Ecto neural progenitor cell (in vitro differentiated cells): ENCODE measurements around the gene ARAP1.

Experiments
- DNase-seq: peaks from one replicate; pipeline ENCODE4 v3.0.0-alpha.2; 2018; ENCODE audit warnings: low spot score

The ARAP1 gene

GRCh38 chr11:72779495-72780128 lies 27.4 kb upstream of the ARAP1 start:
- DNase-seq: no peak

DNA sequence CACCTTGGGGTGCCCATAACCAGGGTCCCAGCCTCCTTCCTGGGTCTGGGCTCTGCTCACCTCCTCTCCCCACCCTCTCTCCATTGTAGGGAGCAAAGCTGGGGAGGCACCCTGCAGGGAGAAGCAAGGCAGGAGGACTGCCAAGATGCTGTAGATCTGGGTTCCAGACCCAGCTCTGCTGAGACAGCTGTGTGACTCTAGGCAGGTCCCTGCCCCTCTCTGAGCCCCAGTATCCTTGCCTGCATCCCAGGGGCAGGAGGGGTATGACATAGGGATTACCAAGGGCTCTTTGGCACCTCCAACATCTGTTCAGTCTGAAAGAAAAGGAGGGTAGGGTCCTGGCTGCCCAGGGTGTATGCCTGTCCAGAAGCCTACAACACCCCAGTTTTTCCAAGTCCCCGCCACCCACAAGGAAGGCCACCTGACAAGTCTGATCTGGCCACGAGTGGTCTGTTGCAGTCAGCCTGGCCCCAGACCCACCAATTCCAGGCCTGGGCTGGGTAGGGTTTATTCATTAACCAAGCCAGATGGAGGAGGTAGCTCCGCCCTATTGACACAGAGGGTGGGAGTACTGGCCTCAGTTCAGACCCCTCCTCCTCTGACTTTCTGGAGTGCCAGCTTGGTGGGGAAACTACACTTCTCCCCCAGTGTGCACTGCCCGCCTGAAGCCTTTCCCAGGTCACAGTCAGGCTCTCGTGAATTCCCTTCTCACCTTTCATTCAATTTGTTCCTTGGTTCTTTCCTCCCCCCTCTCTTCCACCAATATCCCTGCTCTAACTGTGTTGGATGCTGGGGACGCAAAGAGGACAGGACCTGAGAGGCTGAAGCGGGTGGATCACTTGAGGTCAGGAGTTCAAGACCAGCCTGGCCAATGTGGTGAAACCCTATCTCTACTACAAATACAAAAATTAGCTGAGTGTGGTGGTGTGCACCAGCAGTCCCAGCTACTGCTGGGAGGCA lies 26.6 kb upstream of the ARAP1 start:
- no peak for DNase-seq

DNA sequence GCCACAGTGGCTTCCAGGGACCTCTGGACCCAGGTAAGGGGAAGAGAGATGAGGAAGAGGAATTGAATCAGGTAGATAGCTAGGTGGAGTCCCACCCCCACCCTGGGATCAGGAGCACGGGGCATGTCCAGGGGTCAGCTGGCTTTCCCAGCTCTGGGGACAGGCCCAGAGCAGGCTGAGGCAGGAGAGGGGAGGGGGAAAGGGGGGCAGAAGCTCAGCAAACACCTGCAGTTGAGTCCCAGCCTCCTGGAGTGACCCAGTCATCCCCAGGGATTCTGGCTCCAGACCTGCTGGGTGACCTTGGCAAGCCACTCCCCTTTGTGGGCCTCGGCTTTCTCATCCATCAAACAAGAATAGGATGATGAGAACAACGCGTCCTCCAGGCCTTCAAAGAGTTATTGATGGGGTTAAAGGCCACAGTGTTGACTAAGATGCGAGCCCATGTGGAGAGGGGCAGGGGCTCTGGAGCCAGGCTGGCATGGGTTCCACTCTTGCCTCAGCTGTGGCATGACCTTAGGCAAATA lies 25.6 kb upstream of the ARAP1 start:
- no peak for DNase-seq

DNA sequence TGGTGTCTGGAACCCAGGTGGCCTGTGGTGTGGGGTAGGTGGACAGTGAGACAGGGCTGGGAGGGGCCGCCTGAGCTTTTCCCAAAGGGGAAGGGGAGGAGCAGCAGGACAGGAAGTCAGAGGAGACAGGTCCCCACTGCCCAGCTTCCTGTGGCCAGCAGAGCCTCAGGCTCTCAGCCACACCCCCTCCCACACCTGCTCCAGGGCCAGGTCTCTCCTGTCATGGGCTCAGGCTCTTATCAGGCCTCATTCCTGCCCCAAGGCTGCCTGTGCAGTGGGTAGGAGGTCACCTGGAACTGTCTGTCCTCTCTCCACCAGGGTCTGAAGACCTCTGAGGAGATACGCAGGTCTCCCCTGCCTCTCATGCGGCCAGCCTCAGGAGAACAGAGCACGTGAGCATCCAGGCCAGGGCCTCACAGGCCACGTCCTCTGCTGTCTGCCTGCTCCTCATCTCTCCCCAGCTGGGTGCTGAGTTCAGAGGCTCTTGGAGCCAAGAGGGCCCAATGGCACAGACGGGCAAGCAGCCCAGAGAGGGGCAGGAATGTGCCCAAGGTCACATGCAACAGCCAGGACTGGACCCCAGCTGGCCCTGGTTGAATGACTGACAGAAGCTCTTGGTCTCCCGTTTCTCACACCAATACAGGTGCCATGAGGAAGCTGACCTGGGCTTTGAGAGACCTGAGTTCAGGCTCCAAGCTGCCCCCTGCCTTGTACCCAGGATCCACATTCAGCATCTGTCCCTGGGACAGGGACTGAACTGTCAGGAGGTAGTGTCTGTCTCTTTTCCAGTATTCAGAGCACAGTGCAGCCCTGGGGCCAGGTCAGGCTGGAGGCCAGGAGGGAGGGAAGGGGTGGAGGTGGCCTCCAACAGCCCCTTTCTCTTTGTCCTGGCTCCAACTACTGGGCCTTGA lies 24.9 kb upstream of the ARAP1 start:
- DNase-seq: no peak

DNA sequence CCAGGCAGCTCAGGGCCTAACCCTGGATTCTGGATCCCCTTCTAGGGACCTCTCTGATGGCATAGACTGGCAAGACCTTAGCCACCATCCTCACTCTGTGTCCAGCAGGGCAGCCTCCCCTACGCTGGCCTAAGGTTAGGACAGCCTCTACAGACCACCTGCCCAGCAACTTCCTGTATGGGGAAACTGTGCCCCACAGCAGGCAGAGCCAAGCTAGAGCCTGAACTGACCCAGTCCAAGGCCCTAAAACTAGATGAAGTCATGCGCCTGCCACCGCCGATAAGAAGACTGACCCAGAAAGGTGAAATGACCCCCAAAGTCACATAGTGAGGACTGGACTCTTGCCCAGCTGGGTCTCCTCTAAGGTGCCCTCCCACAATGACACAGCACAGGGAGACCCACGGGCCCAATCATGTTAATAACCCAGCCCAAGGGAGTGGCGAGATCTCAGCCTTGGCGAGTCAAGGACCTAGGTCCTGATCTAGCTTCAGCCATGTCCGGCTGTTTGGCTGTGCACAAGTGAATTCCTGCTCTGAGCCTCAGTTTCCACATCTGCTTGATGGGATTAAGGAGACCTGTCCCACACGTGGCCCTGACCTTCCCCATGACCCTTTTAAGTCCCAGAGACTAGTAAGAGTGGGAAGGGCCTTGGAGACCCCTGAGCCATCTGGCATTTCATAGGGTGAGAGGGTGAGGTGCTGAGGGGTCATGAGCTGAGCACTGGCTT lies 24.1 kb upstream of the ARAP1 start:
- no peak for DNase-seq

GRCh38 chr11:72775288-72776110 lies 23.3 kb upstream of the ARAP1 start:
- no peak for DNase-seq

DNA sequence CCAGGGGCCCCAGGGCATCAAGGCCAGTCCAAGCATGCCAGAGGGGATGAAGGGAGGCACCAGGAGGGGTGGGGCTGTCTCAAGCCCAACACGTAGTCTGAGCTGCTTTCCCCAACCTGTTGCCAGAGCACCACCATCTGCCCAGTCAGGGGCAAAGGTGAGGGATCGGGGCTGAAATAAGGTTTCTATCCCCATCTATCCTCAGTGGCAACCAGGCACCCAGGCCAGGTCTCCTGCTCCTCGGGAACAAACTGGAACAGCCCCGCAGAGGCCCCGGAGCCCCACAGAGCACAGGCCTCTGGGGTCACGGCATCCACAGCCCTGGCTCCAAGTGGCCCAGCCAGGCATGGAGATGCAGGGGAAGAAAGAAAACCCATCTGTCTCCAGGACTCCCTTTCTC lies 22.3 kb upstream of the ARAP1 start:
- no peak for DNase-seq

- DNase-seq: no peak
Observed at GRCh38 chr11:72773696-72774095, 21.5 kb upstream of the ARAP1 start.

GRCh38 chr11:72773291-72773690 lies 21.1 kb upstream of the ARAP1 start:
- DNase-seq: no peak

DNA sequence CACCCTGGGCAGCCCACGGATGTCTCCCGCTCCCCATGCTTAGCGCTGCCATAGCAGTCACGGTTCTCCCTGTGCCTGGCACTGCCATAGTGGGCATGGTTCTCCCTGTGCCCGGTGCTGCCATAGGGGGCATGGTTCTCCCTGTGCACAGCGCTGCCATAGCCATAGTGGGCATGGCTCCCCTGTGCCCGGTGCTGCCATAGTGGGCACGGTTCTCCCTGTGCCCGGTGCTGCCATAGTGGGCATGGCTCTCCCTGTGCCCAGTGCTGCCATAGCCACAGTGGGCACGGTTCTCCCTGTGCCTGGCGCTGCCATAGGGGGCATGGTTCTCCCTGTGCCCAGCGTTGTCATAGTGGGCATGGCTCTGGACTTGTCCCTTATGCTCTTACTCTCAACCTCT lies 19.9 kb upstream of the ARAP1 start:
- no peak for DNase-seq

GRCh38 chr11:72771507-72771906 lies 19.3 kb upstream of the ARAP1 start:
- DNase-seq: no peak

DNA sequence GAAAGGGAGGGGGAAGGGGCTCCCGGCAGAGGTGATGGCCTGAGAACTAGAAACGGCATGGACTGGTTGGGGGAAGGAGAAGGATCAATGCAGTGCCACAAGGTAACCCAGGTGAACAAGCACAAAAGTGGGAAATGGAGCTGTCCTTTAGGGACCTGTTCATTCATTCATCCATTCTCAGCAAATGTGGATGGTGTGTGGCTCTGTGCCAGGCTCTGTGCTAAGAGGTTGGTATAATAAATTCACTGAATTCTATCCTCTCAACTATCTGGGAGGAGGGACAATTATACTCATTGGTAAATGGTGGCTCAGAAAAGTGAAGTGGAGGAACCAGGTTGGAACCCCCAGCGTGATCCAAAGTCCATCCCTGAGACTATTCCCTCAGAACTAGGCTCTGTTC lies 18.6 kb upstream of the ARAP1 start:
- DNase-seq: no peak

GRCh38 chr11:72769680-72770079 lies 17.5 kb upstream of the ARAP1 start:
- no peak for DNase-seq

DNA sequence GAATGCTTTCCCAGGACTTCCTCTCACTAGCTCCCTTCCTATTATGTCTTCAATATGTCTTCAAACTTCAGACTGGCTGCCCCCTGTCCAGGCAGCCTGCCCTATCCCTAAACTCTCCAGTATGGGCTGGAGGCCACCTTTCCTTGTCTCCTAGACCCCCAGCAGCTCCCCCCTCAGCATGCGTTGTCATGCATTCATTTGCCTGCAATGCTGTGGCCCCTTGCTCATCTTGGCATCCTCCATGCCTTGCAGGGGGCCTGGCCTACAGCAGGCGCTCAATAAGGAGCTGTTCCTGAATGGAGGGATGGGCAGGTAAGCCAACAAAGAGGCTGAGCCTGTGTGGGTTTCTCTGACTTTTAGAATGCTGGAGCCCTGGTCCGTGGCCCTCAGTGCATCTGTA lies 16.4 kb upstream of the ARAP1 start:
- no peak for DNase-seq

DNA sequence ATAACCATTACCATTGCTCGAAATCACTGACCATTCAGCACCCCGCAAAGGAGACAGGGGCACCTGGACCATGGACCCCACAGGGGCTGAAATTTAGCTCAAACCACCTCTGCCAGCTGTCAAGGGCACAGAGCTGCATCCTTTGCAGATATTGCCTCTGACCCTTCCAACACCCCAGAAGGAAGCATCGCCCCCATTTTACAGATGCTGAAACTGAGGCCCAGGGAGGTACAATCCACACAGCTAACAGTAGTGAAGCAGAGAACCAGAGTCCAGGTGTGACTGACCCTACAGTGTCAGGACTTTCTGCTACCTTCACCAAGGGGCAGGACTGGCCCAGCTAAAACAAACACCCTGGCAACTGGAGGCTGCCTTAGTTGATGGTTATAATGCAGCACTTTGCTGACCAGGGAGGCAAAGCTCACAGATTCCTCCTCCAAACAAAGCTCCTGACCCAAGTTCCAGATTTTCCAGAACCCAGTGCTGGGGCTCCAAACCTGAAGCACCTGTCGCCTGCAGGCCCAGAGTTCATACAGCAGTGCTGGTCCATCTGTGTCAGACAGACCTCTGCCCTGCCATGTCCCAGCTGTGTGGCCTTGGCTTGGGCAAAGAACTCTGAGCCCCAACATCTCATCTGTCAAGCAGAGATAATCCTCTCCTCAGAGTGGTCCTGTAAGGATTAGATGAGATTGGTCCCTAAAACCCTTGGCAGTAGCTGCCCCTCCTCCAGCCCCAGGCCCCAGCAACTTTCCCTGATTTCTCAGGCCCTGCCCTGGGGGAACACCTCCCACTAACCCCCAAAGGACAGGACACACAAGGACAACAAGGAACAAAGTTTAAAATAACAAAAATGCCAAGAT lies 15.2 kb upstream of the ARAP1 start:
- DNase-seq: no peak

DNA sequence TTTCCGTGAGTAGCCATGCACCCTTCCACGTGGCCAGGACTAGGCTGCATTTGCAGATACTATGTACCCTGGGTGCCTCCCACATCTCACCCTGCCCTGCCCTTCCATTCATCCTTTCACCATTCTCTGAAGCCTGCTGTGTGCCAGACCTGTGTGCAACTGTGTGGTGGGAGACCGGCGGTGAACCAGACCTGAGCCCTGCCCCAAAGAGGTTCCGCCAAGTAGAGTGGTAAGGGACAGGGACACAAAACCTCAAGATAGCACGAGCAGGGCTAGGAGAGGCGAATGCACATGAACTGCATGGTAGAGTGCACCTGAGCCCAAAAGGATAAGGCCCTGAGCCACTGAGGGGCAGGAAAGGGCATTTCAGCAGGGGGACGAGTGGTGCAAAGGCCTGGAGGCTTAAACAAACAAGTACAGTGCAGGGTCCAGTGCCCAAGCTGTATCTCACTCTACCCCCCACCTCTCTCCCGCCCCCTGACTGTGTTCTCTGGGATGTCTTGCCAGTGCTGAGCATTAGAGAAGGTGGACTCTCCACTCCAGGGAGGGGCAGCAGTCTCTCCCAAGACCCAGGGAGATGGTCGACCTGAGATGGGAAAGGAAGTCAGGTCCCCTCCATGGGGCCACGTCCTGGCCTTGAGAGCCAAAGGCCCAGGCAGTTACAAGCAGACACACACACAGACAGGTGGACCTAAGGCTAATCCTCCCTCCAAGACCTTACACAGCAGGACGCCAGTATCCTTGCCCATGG lies 14.1 kb upstream of the ARAP1 start:
- DNase-seq: no peak

GRCh38 chr11:72764503-72764902 lies 12.3 kb upstream of the ARAP1 start:
- no peak for DNase-seq

GRCh38 chr11:72763823-72764222 lies 11.6 kb upstream of the ARAP1 start:
- DNase-seq: no peak
